NCI-H187 (cell line): ENCODE measurements around the gene PIGS.
"Not testable (repeated sequence)": the region's sequence is repeated elsewhere in the genome, so short reads cannot be mapped to it uniquely, and the experiment has no call there.

Experiments
- DNase-seq, 2 experiments: peaks; one replicate each; lab custom pipeline; 2025; lab: John Stamatoyannopoulos, UW

The PIGS gene

DNA sequence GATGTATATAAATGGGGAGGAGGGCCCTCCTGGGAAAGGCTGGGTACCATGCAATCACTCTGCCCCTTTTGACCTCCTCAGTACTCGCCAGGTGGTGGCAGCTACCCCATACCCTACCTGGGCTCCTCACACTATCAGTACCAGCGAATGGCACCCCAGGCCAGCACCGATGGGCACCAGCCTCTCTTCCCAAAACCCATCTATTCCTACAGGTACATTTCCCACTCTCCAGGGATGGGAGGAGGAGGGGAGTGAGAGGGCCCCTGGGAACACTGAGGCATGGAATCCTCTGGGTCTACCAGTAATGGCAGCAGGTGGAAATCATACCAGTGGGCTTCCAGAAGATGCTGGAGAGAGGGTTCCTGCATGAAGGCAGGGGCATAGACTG, 42.3 kb downstream of the PIGS start:
- DNase-seq = no peak

GRCh38 chr17:28528327-28529012, 42.9 kb downstream of the PIGS start:
- no peak for DNase-seq

GRCh38 chr17:28527859-28528258, 43.5 kb downstream of the PIGS start:
- no peak for DNase-seq

DNA sequence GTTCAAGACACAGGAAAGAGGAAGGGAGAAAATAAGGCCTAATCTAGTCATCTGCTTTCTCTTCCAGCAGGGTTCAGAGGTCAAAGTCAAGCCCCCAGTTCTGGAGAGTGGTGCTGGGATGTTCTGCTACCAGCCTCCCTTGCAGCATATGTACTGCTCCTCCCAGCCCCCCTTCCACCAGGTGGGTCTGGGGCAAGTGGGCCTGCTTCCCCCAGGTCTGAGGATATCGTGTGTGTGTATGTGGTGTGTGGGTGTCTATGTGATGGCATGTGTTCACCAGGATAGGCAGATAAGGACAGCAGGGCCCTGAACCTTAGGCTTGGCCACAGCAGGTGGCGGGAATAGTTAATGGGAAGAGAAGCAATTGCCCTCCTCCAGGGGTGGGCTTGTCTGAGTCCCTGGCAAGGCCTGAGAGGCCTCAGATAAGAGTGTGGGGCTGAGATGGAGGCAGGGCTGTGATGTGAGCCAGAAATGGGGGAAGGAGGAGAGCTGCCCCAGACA, 44.1 kb downstream of the PIGS start:
- DNase-seq = no peak

DNA sequence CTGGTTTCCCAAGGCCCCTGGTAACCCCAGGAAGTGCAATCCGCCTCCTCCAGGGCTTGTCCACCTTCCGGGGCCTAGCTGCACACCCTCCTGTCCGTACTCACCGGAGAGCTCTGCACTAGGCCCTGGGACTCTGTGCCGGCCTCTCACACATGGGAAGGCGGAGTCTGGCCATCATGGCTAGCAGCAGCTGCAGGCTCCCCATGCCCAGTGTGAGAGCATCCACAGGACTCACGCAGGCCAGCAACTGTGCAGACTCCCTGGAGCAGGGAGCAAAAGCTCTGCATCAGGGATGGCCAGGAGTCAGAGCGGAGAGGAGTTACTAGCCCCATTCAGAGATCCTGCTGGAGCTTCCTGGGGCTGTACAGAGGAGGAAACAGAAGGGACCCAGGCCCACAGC, 44.9 kb downstream of the PIGS start:
- DNase-seq = no peak

DNA sequence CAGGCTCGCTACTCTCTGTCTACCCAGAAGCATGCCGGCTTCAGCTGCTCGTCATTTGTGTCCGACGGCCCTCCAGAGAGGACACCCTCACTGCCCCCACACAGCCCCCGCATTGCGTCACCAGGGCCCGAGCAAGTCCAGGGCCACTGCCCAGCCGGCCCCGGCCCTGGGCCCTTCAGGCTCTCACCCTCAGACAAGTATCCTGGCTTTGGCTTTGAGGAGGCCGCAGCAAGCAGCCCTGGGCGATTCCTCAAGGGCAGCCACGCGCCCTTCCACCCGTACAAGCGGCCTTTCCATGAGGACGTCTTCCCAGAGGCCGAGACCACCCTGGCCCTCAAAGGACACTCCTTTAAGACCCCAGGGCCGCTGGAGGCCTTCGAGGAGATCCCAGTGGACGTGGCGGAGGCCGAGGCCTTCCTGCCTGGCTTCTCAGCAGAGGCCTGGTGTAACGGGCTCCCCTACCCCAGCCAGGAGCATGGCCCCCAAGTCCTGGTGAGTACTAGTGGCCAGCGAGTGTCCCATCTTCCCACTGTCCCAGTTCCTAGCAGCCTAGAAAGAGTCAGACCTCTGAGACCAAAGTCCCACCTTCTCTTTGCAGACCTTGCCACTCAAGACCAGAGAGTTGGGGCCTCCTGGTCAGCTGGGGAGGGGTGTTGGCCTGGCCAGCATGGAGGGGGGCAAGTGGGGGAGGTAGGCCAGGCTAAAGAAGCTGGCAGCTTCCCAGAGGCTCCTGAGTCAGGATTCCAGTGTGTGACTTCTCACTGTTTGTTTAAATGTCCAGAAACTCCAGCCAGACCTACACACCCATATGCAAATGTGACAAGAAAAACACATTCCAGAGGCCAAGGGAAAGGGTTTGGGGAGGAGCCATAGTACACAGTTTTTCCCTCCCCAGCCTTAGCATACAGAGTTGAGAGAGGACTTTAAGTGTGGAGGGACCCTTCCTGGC, 46.6 kb downstream of the PIGS start:
- DNase-seq = no peak

DNA sequence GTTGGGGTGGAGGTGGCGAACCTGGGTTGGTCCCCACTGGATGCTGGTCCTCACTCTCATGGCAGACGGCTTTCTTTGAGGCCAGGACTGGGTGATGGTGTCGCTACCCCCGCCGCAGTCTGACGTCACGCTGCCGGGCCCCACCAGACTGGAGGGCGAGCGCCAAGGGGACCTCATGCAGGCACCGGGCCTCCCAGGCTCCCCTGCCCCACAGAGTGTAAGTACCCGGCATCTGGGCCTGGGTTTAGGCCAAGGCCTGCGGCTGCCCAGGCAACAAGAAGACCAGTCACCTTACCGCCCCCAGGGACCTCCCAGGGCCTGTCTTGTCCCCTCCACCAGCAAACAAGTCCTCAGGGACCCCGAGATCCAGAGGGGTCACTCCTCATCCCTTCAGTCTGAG, 47.4 kb downstream of the PIGS start:
- DNase-seq = no peak

DNA sequence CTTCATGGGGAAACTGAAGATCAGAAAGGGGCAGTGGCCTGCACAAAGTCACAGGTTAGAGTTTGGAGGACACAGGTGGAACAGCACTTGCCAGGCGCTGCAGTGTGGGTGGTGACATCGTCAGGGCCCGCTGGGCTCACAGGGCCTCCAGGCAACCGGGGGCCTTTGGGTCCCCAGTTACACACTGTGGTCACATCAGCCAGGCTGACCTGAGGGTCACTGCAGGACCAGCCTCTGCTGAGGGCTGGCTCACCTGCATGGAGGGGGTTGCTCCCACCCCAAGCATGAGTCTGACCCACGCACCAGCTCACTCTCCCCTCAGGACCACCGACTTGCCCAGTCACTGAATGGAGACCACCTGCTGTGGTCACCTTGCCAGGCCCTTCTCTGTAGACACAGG, 48.1 kb downstream of the PIGS start:
- no peak for DNase-seq

GRCh38 chr17:28522281-28522680, 49.0 kb downstream of the PIGS start:
- DNase-seq = not testable (repeated sequence)

- peak in 1 of 2 experiments; percentile 48 for DNase-seq
These were observed 49.8 kb downstream of the PIGS start for GRCh38 chr17:28521311-28522085.

GRCh38 chr17:28520687-28521086, 50.6 kb downstream of the PIGS start:
- no peak for DNase-seq

- no peak for DNase-seq
These were observed 52.1 kb downstream of the PIGS start for GRCh38 chr17:28519236-28519635.

- no peak for DNase-seq
These were observed 52.7 kb downstream of the PIGS start for GRCh38 chr17:28518578-28518977.

DNA sequence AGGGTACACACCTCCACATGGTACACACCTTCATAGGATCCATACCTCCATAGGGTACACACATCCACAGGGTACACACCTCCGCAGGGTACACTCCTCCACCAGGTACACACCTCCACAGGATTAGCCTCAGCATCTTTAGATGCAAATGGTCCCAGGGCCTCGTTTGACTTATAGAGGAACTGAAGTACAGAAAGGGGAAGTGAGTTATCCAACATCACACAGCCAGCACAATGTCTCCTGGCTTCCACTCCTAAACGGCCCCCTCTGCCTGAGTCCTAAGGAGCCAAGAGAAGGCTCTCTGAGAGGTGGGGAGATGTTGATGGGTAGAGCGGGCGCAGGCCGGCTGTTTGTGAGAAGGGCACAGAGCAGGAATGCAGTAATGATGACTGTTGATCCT, 53.2 kb downstream of the PIGS start:
- no peak for DNase-seq

DNA sequence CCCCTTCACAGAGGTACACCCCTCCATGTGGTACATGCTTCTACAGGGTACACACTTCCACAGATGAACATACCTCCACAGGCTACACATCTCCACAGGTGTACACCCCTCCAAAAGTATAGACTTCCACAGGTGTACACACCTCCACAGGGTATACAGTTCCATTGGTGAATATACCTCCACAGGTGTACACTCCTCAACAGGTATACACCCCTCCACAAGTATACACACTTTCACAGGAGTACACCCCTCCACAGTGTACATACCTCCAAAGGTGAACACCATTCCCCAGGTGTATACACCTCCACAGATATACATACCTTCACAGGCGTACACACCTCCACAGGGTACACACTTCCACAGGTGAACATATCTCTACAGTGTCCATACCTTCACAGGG, 55.8 kb downstream of the PIGS start:
- DNase-seq = no peak

GRCh38 chr17:28514561-28515002, 56.7 kb downstream of the PIGS start:
- DNase-seq = no peak

DNA sequence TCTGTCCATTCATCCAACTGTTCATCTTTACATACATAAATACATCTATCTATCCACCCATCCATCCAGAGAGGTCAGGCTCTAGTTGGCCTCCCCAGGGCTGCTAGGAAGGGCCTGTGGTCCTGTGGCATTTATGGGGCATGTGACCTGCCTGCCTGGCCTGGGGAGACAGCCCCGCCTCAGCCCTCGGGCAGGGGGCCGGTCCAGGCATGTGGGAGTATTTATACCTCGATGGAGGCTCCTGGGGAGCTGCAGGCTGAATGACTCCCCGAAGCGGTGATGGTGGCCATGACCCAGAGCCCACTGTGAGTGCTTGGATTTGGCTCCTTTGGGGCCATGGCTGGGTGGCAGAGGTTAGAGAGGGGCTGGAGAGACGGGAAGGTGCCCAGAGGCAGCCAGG, 57.8 kb downstream of the PIGS start:
- DNase-seq = no peak

GRCh38 chr17:28511858-28512461, 59.4 kb downstream of the PIGS start:
- DNase-seq = no peak

DNA sequence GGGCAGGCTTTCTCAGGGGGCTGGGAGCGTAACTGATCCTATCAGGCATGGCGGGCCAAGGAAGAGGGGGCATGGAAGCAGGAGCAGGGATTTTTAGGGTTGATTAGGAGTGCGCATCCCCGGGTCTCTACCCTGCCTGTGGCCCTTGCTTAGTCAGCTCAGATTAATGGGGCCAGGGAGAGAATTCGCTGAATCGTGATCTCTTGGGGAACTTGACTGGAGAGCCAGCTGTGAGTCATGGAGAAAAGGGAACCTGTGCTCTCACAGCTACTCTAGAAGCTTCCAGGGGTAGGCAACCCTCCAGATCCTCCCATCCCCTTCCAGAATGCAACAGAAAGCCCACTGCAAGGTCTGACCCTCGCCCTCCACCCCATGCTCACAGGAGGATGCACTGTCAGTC, 61.5 kb downstream of the PIGS start:
- no peak for DNase-seq

DNA sequence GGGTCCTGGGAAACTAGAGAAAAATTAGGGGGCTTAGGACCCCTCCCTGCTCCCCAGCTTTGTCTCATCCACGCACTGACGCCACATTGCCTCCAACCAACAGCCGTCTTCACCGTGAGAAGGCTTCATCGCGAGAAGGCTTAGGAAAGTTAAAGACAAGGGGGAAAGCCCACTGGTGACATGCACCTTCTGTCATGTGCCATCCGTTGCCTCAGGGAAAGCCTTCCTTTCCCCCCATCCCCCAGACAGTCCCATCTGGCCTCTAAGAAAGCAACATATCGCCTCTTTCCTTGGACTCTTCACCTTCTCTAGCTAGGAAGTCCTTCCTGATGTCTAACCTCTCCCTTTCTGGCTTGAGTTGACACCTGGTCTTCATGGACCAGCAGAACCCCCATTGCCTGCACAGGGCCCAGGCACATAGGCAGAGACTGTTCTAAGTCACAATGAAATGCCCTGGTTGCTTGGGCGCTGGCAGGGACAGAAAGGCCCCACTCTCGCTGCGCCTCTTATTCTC, 63.1 kb downstream of the PIGS start:
- DNase-seq = no peak

DNA sequence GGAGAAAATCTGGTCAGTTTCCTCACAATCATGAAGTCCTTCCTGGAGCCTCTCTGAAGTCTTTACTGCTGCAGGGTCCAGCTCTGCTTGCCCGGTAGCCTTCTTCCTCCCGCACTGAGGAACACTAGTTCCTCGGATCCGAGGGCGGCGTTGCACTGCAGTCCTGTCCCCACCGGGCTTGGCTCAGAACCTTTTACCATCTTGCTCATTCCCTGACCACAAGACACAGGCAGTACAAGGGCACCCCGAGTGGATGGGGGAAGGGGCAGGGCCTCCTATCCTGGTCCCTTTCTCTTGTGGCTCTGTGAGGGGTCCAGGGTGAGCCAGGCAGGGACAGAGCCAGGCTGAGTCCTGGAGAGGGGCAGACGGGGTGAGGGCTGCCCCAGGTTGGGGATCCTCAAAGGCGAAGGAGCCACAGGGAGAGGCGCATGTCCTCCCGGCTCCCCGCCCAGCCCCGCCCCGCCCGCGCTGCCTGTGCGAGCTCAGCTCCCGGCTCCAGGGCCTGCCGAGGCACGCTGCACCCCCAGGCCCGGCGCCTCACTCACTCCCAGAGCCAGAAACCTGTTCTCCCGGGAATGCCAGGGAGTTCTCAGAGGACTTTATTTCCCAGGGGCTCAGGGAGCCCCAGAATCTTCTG, 63.6 kb downstream of the PIGS start:
- no peak for DNase-seq
